Activated CD4-positive, alpha-beta memory T cell treated with anti-CD3 and anti-CD28 coated beads, Interleukin-2, amount 10 ng/mL, durations not matched to agents 7 days and 5 days (primary cell): ENCODE results near the gene BLMH. TPM values are rescaled to one million over a fixed set of nuclear protein-coding genes. Genes with fewer than 3 reads are reported as not detected.

ENCODE experiments used
- CTCF ChIA-PET: fragments of 350-600 bp; sonication (Branson Sonifier 250); formaldehyde crosslinking; loops from one replicate; lab custom pipeline; 2021; ENCODE audit warnings: antibody characterized with exemption, inconsistent platforms; lab: Charles Lee
- POLR2A ChIA-PET: fragments of 350-600 bp; sonication (Branson Sonifier 250); formaldehyde crosslinking; loops from one replicate; lab custom pipeline; 2021; ENCODE audit warnings: antibody characterized with exemption; lab: Charles Lee
- DNase-seq: peaks from one replicate; pipeline ENCODE4 v3.0.0-alpha.2; 2020
- H3K27ac Mint-ChIP-seq: one replicate; pipeline ENCODE4 v1.8.0; 2021; ENCODE audit warnings: mild to moderate bottlenecking, mixed read lengths
- H3K27me3 Mint-ChIP-seq: one replicate; pipeline ENCODE4 v1.8.0; 2021; ENCODE audit warnings: mixed read lengths
- H3K36me3 Mint-ChIP-seq: one replicate; pipeline ENCODE4 v1.8.0; 2021; ENCODE audit warnings: low read depth, mixed read lengths
- H3K4me1 Mint-ChIP-seq: one replicate; pipeline ENCODE4 v1.8.0; 2021; ENCODE audit warnings: mixed read lengths
- H3K4me3 Mint-ChIP-seq: one replicate; pipeline ENCODE4 v1.8.0; 2021; ENCODE audit warnings: mild to moderate bottlenecking, mixed read lengths
- H3K9me3 Mint-ChIP-seq: one replicate; pipeline ENCODE4 v1.8.0; 2021; ENCODE audit warnings: mixed read lengths
- total RNA-seq, 2 experiments: library from RNA; stranded (reverse); gene quantifications; one replicate each; pipeline ENCODE4 v1.2.3, GENCODE V29; 2021

The BLMH gene
- total RNA-seq, 2 experiments from 2014 or later, result 47.3 to 52.8 TPM

GRCh38 chr17:30241051-30241450 lies 50.7 kb downstream of the BLMH start:
- Mint-ChIP-seq H3K36me3 (peaks cover 3% of the 10 kb centered on the region), H3K4me1 (peaks cover 18% of the 10 kb centered on the region), H3K27ac (no peak overlapping the region), H3K9me3 (no peaks in the 10 kb centered on the region), H3K27me3 (peaks cover 30% of the 10 kb centered on the region), H3K4me3 (no peak overlapping the region)
- CTCF ChIA-PET, result no interaction called here
- POLR2A ChIA-PET, result no interaction called here
- DNase-seq, result no peak

DNA sequence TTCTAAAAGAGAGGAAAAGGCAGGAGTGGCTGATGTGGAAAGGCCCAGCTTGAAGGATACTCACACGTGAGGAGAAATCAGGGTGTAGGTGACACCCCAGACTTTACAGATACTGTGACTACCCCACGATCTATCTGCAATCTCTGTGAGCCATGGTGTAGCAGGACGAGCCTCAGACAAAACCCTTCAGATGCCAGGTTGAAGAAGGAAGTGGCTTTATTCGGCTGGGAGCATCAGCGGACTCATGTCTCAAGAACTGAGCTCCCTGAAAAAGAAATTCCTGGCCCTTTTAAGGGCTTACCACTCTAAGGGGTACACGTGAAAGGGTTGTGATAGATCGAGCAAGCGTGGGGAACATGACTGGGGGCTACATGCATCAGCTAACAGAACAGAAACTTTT lies 51.6 kb downstream of the BLMH start:
- ChIA-PET CTCF (interaction anchor here (0.6 kb wide), 1 partner anchor 268 kb away, joined by 3 read pairs; no protein-coding TSS in a partner anchor), POLR2A (no interaction called here)
- Mint-ChIP-seq H3K27ac (no peak overlapping the region), H3K4me3 (no peak overlapping the region), H3K36me3 (peaks cover 3% of the 10 kb centered on the region), H3K27me3 (peaks cover 34% of the 10 kb centered on the region), H3K9me3 (no peaks in the 10 kb centered on the region), H3K4me1 (peaks cover 19% of the 10 kb centered on the region)
- DNase-seq, result no peak

DNA sequence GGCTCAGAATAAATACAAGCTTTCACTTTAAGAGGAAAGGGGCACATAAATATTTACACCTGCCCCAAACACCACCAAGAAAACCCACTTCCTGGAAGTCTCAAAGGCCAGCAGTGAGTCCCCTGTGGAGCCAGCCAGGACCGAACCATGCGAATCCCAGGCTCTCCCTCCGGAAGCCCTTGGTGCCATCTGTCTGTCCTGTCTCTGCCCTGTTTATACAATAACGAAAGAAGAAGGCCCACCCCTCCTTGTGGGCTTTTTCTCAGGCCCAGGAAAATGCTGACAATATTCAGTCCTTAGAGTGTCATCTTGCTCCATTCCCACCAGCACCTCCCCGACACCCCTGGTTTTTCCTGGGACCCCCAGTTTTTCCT lies 52.7 kb downstream of the BLMH start:
- Mint-ChIP-seq H3K27me3 (peaks cover 45% of the 10 kb centered on the region), H3K27ac (no peak overlapping the region), H3K4me3 (no peak overlapping the region), H3K36me3 (peaks cover 3% of the 10 kb centered on the region), H3K4me1 (peaks cover 25% of the 10 kb centered on the region), H3K9me3 (no peaks in the 10 kb centered on the region)
- no peak for DNase-seq
- ChIA-PET POLR2A (no interaction called here), CTCF (no interaction called here)

- Mint-ChIP-seq H3K27me3 (peaks cover 50% of the 10 kb centered on the region), H3K4me3 (no peak overlapping the region), H3K27ac (no peak overlapping the region), H3K36me3 (peaks cover under 1% of the 10 kb centered on the region), H3K9me3 (no peaks in the 10 kb centered on the region), H3K4me1 (peaks cover 25% of the 10 kb centered on the region)
- ChIA-PET CTCF (no interaction called here), POLR2A (no interaction called here)
- no peak for DNase-seq
Measured at GRCh38 chr17:30238387-30239088, 53.2 kb downstream of the BLMH start.

- no peak overlapping the region for H3K27ac Mint-ChIP-seq
- DNase-seq, result no peak
- H3K27me3 Mint-ChIP-seq, result peaks cover 56% of the 10 kb centered on the region
- CTCF ChIA-PET, result no interaction called here
- H3K9me3 Mint-ChIP-seq, result no peaks in the 10 kb centered on the region
- H3K4me3 Mint-ChIP-seq, result no peak overlapping the region
- no peaks in the 10 kb centered on the region for H3K36me3 Mint-ChIP-seq
- POLR2A ChIA-PET, result no interaction called here
- H3K4me1 Mint-ChIP-seq, result peaks cover 25% of the 10 kb centered on the region
Measured at GRCh38 chr17:30238003-30238344, 53.8 kb downstream of the BLMH start.

DNA sequence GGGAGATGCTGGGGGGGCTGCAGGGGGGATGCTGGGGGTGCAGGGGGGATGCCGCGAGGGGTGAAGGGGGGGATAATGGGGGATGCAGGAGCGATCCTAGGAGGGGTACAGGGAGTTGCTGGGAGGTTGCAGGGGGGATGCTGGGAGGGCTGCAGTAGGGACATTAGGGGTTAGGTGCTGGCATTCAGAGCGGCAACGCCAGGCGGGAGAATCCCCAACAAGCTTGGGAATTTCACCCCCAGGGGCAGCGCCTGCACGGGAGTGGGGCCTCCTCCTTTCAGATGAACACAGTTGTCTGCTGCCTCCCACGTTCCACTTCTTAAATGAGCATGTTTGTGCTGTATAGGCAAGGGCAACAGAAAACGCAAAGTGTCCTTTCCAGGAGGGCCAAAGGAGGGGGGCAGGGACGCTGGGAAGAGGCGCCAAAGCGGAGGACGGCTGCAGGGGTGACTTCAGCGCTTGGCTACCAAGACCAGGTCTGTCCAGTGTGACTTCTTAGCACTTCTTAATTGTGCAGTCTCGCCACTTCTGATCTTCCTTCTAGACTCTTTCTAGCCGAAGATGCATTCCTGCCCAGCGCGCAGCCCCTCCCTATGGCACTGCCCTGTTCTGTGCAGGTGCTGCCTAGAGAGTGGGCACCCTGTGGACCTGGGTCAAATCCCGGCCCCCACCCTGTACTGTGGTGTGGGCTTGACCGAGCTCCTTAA lies 54.3 kb downstream of the BLMH start:
- peaks cover 25% of the 10 kb centered on the region for H3K4me1 Mint-ChIP-seq

DNA sequence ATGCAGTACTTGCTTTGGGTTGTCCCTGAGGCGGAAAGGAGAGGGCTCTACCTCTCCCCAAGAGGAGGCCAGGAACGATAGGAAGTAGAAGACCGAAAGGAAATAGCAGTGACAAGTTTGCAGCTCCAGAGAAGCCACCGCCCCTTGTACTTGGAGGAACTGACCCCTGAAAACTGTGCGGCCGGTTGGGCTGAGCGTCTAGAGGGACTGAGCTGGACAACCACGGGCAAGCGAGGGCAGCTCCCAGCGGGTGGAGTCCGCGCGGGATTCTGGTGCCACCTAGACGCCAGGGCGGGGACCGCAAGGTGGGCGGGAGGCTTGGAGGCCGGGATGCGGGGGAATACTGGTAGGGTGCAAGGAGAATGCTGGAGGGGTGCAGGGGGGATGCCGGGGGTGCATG lies 55.0 kb downstream of the BLMH start:
- Mint-ChIP-seq H3K9me3 (no peaks in the 10 kb centered on the region), H3K36me3 (no peaks in the 10 kb centered on the region), H3K27me3 (peaks cover 65% of the 10 kb centered on the region), H3K4me1 (peaks cover 25% of the 10 kb centered on the region), H3K27ac (no peak overlapping the region), H3K4me3 (peak overlapping the region; percentile 46)
- ChIA-PET POLR2A (interaction anchor here (1.3 kb wide), 1 partner anchor 54 kb away, joined by 3 read pairs; no protein-coding TSS in a partner anchor), CTCF (interaction anchor here (1.4 to 2.8 kb wide), 3 partner anchors 100 to 132 kb away, joined by 6 to 14 read pairs (median 7); no protein-coding TSS in a partner anchor)
- no peak for DNase-seq

More for the DNA sequence above, 54.3 kb downstream of the BLMH start:
- Mint-ChIP-seq H3K9me3 (no peaks in the 10 kb centered on the region), H3K4me3 (no peak overlapping the region), H3K36me3 (no peaks in the 10 kb centered on the region), H3K27me3 (peaks cover 60% of the 10 kb centered on the region), H3K27ac (no peak overlapping the region)
- ChIA-PET POLR2A (no interaction called here), CTCF (interaction anchor here (1.4 to 2.8 kb wide), 2 partner anchors 112 to 133 kb away, joined by 6 to 14 read pairs; no protein-coding TSS in a partner anchor)
- no peak for DNase-seq

DNA sequence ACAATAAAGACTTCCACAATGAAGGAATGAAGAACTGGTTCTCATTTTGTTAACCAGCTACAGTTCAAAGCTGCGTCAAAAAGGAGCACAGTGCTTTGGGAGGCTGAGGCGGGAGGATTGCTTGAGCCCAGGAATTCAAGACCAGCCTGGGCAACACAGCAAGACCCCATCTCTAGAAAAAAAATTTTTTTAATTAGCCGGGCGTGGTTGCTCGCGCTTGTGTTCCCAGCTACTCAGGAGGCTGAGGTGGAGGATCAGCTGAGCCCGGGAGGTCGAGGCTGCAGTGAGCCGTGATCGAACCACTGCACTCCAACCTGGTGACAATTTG lies 55.5 kb downstream of the BLMH start:
- no peaks in the 10 kb centered on the region for H3K9me3 Mint-ChIP-seq
- peaks cover 25% of the 10 kb centered on the region for H3K4me1 Mint-ChIP-seq
- POLR2A ChIA-PET, result interaction anchor here (1.3 kb wide), 1 partner anchor 55 kb away, joined by 3 read pairs; no protein-coding TSS in a partner anchor
- H3K4me3 Mint-ChIP-seq, result peak overlapping the region; percentile 57
- CTCF ChIA-PET, result interaction anchor here (1.4 to 2.8 kb wide), 3 partner anchors 100 to 131 kb away, joined by 6 to 14 read pairs (median 7); no protein-coding TSS in a partner anchor
- no peaks in the 10 kb centered on the region for H3K36me3 Mint-ChIP-seq
- no peak for DNase-seq
- peaks cover 66% of the 10 kb centered on the region for H3K27me3 Mint-ChIP-seq
- no peak overlapping the region for H3K27ac Mint-ChIP-seq

GRCh38 chr17:30235386-30236296 lies 56.1 kb downstream of the BLMH start, which contains the start of gene SLC6A4:
TSS of gene SLC6A4 (minus strand) at chr17:30235697. CDS start at chr17:30221958, 13,739 bp downstream.
- H3K4me3 Mint-ChIP-seq, result peak within 1 kb of the TSS; percentile 57
- ChIA-PET POLR2A (interaction anchor here (1.3 kb wide), 1 partner anchor 56 kb away, joined by 3 read pairs; no protein-coding TSS in a partner anchor), CTCF (interaction anchor here (1.1 to 2.8 kb wide), 4 partner anchors 10 to 131 kb away, joined by 3 to 14 read pairs (median 6); no protein-coding TSS in a partner anchor)
- H3K27ac Mint-ChIP-seq, result no peak within 1 kb of the TSS
- no peaks in the 10 kb centered on the region for H3K9me3 Mint-ChIP-seq
- DNase-seq, result no peak
- H3K4me1 Mint-ChIP-seq, result peaks cover 25% of the 10 kb centered on the region
- no peaks in the 10 kb centered on the region for H3K36me3 Mint-ChIP-seq
- peaks cover 68% of the 10 kb centered on the region for H3K27me3 Mint-ChIP-seq

- H3K4me3 Mint-ChIP-seq, result peak overlapping the region; percentile 34
- H3K36me3 Mint-ChIP-seq, result no peaks in the 10 kb centered on the region
- POLR2A ChIA-PET, result no interaction called here
- H3K4me1 Mint-ChIP-seq, result peaks cover 25% of the 10 kb centered on the region
- H3K27ac Mint-ChIP-seq, result no peak overlapping the region
- CTCF ChIA-PET, result interaction anchor here (0.8 to 2.8 kb wide), 4 partner anchors 10 to 130 kb away, joined by 3 to 14 read pairs (median 5); no protein-coding TSS in a partner anchor
- H3K9me3 Mint-ChIP-seq, result no peaks in the 10 kb centered on the region
- no peak for DNase-seq
- peaks cover 74% of the 10 kb centered on the region for H3K27me3 Mint-ChIP-seq
Measured at GRCh38 chr17:30234964-30235363, 56.8 kb downstream of the BLMH start.

DNA sequence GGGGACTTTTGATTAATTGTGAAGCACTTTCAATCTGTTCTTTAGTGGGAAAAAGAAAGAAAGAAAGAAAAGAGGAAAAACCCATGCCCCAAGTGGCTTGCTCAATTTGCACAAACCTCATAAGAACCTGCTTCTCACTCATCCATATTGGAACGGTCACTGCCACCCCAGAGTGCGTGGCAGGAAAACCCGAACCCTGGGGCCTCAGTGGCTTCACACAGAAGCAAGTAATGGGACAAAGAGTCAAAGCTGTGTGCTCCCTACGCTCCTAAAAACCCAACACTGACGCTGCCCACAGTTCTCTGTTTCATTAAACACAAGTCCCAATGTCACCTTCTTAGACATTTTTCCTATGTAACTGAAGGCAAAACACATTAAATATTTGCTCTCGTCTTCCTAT lies 57.4 kb downstream of the BLMH start:
- peaks cover 25% of the 10 kb centered on the region for H3K4me1 Mint-ChIP-seq
- no peak overlapping the region for H3K4me3 Mint-ChIP-seq
- peaks cover 71% of the 10 kb centered on the region for H3K27me3 Mint-ChIP-seq

DNA sequence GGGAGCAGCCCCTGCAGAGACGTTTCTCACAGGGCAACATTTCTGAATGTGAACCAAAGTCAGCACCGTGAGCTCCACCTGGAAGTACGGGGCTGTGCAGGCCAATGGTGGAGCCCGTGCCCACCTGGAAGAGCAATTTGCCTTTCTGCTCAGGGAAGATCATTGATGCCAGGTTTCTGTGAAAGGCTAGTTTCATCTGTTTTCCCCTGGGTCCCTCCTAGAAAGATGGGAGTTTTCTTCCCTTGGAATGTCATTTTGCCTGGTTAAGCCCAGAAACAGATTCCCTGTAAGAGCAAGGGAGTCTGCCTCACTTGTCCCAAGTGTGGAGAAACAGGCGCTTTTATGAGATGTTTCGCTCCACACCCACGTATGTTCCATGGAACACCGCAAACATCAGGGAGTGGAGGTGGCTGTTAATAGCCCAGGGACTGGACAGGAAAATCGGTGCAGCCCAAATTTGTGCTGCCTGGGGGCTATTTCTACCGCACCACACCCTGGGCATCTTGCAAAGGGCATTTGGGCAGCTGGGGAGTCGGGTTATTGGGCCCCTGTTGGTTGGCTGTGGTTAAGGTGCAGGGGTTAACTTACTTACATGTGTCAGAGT lies 58.8 kb downstream of the BLMH start:
- Mint-ChIP-seq H3K27ac (no peak overlapping the region), H3K27me3 (peaks cover 65% of the 10 kb centered on the region), H3K36me3 (no peaks in the 10 kb centered on the region), H3K4me3 (no peak overlapping the region), H3K4me1 (peaks cover 14% of the 10 kb centered on the region), H3K9me3 (no peaks in the 10 kb centered on the region)
- no peak for DNase-seq
- CTCF ChIA-PET, result interaction anchor here (1.5 kb wide), 1 partner anchor 10 kb away, joined by 3 read pairs; no protein-coding TSS in a partner anchor
- POLR2A ChIA-PET, result no interaction called here

More for the DNA sequence above, 57.4 kb downstream of the BLMH start:
- no peaks in the 10 kb centered on the region for H3K9me3 Mint-ChIP-seq
- ChIA-PET CTCF (interaction anchor here (0.8 to 2.8 kb wide), 4 partner anchors 9 to 130 kb away, joined by 3 to 14 read pairs (median 3); no protein-coding TSS in a partner anchor), POLR2A (no interaction called here)
- H3K36me3 Mint-ChIP-seq, result no peaks in the 10 kb centered on the region
- no peak for DNase-seq
- H3K27ac Mint-ChIP-seq, result no peak overlapping the region
